ENCODE results near the gene DEF6. TPM values are rescaled to one million over a fixed set of nuclear protein-coding genes. Genes with fewer than 3 reads are reported as not detected.

The DEF6 gene
- total RNA-seq, 1 experiment from 2014 or later, result 5.6 TPM

GRCh38 chr6:35258858-35259193 lies 38.8 kb upstream of the DEF6 start:
- Histone ChIP-seq H3K79me1 (ENCODE audit: insufficient read depth, low read depth, low read length, poor library complexity, severe bottlenecking) (no peaks in the 10 kb centered on the region), H3K23ac (ENCODE audit: insufficient read length, low read depth, low read length) (no peak overlapping the region), H3T11ph (ENCODE audit: low read length) (no peak overlapping the region), H3K18ac (ENCODE audit: insufficient read length, low read depth, low read length) (peak overlapping the region; percentile 77), H2AK5ac (ENCODE audit: insufficient read length, low read length) (no peak overlapping the region), H2BK12ac (ENCODE audit: insufficient read length, low read depth, low read length) (no peak overlapping the region), H3K9ac (ENCODE audit: extremely low read depth, insufficient read length, low read length) (peak overlapping the region; percentile 81), H3K4ac (ENCODE audit: low read depth, low read length) (no peak overlapping the region), H3K9me3 (ENCODE audit: control insufficient read depth, low read depth, low read length) (no peaks in the 10 kb centered on the region), H2BK20ac (ENCODE audit: low read depth, low read length, poor library complexity, severe bottlenecking) (no peak overlapping the region), H4K8ac (replicated peaks; ENCODE audit: insufficient read length, low read depth, low read length) (no peak overlapping the region), H4K20me1 (ENCODE audit: control insufficient read depth, insufficient read depth, insufficient read length) (no peaks in the 10 kb centered on the region), H3K27ac (ENCODE audit: insufficient read length, low read depth, low read length) (no peak overlapping the region), H2AFZ (ENCODE audit: low read length) (no peak overlapping the region), H3K23me2 (ENCODE audit: insufficient read length, low read depth, low read length, poor library complexity, severe bottlenecking) (peaks cover 14% of the 10 kb centered on the region), H3K4me1 (ENCODE audit: insufficient read depth, low read length) (peaks cover 2% of the 10 kb centered on the region; the same call in 1 of the 2 replicates), H4K5ac (ENCODE audit: insufficient read length, low read depth, low read length) (no peak overlapping the region), H2BK120ac (ENCODE audit: low read depth, low read length, poor library complexity, severe bottlenecking) (no peak overlapping the region), H3K56ac (ENCODE audit: insufficient read length, low read depth, low read length) (no peak overlapping the region), H3K79me2 (ENCODE audit: insufficient read depth, low read length) (no peaks in the 10 kb centered on the region), H2BK15ac (ENCODE audit: low read depth, low read length) (no peak overlapping the region), H3K27me3 (ENCODE audit: insufficient read depth, low read length) (no peaks in the 10 kb centered on the region), H3K4me2 (ENCODE audit: insufficient read depth, insufficient read length, low read length) (peak overlapping the region; percentile 76), H2BK5ac (ENCODE audit: insufficient read length, low read length) (no peak overlapping the region), H4K91ac (ENCODE audit: insufficient read length, low read depth, low read length) (no peak overlapping the region), H3K14ac (ENCODE audit: insufficient read depth, low read length) (peak overlapping the region; percentile 86)
- no CpG with 5 or more reads among the region's 20 CpGs for WGBS (ENCODE audit: extremely low coverage, insufficient read length, low lambda C conversion rate)
- peak; percentile 33; the same call in 1 of the 3 replicates for TF ChIP-seq CTCF (conservative IDR thresholded peaks at IDR 0.05)
- DNase-seq, result no peak
- Mint-ChIP-seq H3K4me3 (peak overlapping the region; percentile 96 to 97), H3K27ac (peak overlapping the region; percentile 80 to 97 (median 95); a peak in 5 of 7 replicates), H3K36me3 (ENCODE audit: insufficient read depth in 1 of 3, low read depth in 3 of 3) (no peaks in the 10 kb centered on the region; a peak in 1 of 7 replicates), H3K27me3 (ENCODE audit: low read depth) (0 out of 2 replicates have a peak, but pooled peaks cover 2% of the 10 kb centered on the region), H3K4me1 (peaks cover 10 to 12% of the 10 kb centered on the region in 2 experiments), H3K9me3 (no peaks in the 10 kb centered on the region)
